ENCODE measurements around the gene MOGAT2. TPM values are rescaled to one million over a fixed set of nuclear protein-coding genes. Genes with fewer than 3 reads are reported as not detected.

MOGAT2 gene
- total and polyA plus RNA-seq, 2 of the 13 experiments (the other 11 are each of a cell fraction or from before 2014, with no cell fraction given), result 27.2 to 27.8 TPM

- TF ChIP-seq, protein P1, sequence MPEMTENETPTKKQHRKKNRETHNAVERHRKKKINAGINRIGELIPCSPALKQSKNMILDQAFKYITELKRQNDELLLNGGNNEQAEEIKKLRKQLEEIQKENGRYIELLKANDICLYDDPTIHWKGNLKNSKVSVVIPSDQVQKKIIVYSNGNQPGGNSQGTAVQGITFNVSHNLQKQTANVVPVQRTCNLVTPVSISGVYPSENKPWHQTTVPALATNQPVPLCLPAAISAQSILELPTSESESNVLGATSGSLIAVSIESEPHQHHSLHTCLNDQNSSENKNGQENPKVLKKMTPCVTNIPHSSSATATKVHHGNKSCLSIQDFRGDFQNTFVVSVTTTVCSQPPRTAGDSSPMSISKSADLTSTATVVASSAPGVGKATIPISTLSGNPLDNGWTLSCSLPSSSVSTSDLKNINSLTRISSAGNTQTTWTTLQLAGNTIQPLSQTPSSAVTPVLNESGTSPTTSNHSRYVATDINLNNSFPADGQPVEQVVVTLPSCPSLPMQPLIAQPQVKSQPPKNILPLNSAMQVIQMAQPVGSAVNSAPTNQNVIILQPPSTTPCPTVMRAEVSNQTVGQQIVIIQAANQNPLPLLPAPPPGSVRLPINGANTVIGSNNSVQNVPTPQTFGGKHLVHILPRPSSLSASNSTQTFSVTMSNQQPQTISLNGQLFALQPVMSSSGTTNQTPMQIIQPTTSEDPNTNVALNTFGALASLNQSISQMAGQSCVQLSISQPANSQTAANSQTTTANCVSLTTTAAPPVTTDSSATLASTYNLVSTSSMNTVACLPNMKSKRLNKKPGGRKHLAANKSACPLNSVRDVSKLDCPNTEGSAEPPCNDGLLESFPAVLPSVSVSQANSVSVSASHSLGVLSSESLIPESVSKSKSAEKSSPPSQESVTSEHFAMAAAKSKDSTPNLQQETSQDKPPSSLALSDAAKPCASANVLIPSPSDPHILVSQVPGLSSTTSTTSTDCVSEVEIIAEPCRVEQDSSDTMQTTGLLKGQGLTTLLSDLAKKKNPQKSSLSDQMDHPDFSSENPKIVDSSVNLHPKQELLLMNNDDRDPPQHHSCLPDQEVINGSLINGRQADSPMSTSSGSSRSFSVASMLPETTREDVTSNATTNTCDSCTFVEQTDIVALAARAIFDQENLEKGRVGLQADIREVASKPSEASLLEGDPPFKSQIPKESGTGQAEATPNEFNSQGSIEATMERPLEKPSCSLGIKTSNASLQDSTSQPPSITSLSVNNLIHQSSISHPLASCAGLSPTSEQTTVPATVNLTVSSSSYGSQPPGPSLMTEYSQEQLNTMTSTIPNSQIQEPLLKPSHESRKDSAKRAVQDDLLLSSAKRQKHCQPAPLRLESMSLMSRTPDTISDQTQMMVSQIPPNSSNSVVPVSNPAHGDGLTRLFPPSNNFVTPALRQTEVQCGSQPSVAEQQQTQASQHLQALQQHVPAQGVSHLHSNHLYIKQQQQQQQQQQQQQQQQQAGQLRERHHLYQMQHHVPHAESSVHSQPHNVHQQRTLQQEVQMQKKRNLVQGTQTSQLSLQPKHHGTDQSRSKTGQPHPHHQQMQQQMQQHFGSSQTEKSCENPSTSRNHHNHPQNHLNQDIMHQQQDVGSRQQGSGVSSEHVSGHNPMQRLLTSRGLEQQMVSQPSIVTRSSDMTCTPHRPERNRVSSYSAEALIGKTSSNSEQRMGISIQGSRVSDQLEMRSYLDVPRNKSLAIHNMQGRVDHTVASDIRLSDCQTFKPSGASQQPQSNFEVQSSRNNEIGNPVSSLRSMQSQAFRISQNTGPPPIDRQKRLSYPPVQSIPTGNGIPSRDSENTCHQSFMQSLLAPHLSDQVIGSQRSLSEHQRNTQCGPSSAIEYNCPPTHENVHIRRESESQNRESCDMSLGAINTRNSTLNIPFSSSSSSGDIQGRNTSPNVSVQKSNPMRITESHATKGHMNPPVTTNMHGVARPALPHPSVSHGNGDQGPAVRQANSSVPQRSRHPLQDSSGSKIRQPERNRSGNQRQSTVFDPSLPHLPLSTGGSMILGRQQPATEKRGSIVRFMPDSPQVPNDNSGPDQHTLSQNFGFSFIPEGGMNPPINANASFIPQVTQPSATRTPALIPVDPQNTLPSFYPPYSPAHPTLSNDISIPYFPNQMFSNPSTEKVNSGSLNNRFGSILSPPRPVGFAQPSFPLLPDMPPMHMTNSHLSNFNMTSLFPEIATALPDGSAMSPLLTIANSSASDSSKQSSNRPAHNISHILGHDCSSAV (CRISPR knock-in tag; IDR thresholded peaks at IDR 0.05; ENCODE audit: borderline replicate concordance), result no peak
- TF ChIP-seq BRD4 (CRISPR knock-in tag; IDR thresholded peaks at IDR 0.05) (no peak), ZFAT (CRISPR knock-in tag; conservative IDR thresholded peaks at IDR 0.05) (no peak), ZNF275 (CRISPR knock-in tag; IDR thresholded peaks at IDR 0.05; ENCODE audit: borderline replicate concordance) (no peak), ASH2L (IDR thresholded peaks at IDR 0.05; ENCODE audit: insufficient read length, low read depth, low read length) (peak; percentile 12), MEIS1 (CRISPR knock-in tag; IDR thresholded peaks at IDR 0.05; ENCODE audit: borderline replicate concordance) (no peak; the same call in 1 of the 2 replicates), ZNF468 (CRISPR knock-in tag; IDR thresholded peaks at IDR 0.05) (no peak; the same call in 1 of the 2 replicates), KDM5B (CRISPR knock-in tag; IDR thresholded peaks at IDR 0.05; ENCODE audit: borderline replicate concordance) (0 out of 2 replicates have a peak, but pooled peaks have one; percentile 9), ZSCAN31 (CRISPR knock-in tag; IDR thresholded peaks at IDR 0.05; ENCODE audit: low read depth) (no peak), ZNF292 (CRISPR knock-in tag; IDR thresholded peaks at IDR 0.05; ENCODE audit: borderline replicate concordance, low read depth) (peak; percentile 68; the same call in 1 of the 2 replicates), STAT5B (CRISPR knock-in tag; IDR thresholded peaks at IDR 0.05) (no peak), RFX1 (IDR thresholded peaks at IDR 0.05) (no peak), GTF3A (CRISPR knock-in tag; conservative IDR thresholded peaks at IDR 0.05) (no peak), NR2C2 (CRISPR knock-in tag; IDR thresholded peaks at IDR 0.05; ENCODE audit: borderline replicate concordance) (no peak), ZNF44 (CRISPR knock-in tag; IDR thresholded peaks at IDR 0.05) (no peak), ZNF891 (CRISPR knock-in tag; IDR thresholded peaks at IDR 0.05) (no peak), ZNF598 (CRISPR knock-in tag; IDR thresholded peaks at IDR 0.05; ENCODE audit: borderline replicate concordance) (no peak), SATB2 (CRISPR knock-in tag; IDR thresholded peaks at IDR 0.05) (no peak)
- TF ChIP-seq, protein P2, sequence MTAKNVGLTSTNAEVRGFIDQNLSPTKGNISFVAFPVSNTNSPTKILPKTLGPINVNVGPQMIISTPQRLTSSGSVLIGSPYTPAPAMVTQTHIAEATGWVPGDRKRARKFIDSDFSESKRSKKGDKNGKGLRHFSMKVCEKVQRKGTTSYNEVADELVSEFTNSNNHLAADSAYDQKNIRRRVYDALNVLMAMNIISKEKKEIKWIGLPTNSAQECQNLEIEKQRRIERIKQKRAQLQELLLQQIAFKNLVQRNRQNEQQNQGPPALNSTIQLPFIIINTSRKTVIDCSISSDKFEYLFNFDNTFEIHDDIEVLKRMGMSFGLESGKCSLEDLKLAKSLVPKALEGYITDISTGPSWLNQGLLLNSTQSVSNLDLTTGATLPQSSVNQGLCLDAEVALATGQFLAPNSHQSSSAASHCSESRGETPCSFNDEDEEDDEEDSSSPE (CRISPR knock-in tag; IDR thresholded peaks at IDR 0.05), result no peak
Observed at GRCh38 chr11:75718419-75719339, 1.0 kb downstream of the MOGAT2 start (continued).
